Heart right ventricle (tissue), 16 donors: Measurements from ENCODE around the gene IFT52. TPM values are rescaled to one million over a fixed set of nuclear protein-coding genes. Genes with fewer than 3 reads are reported as not detected.

Experiments
- ATAC-seq, 8 donors: fragments of 200-7000 bp; cut with Tn5 transposase; one replicate each; pipeline ENCODE4 v1.9.1; 2020; ENCODE audit warnings: mild to moderate bottlenecking in 8 of 8, moderate library complexity in 8 of 8, moderate number of reproducible peaks in 1 of 8
- DNase-seq, 2 donors: peaks; one replicate each; pipeline ENCODE4 v3.0.0-alpha.2; 2020
- H3K27ac ChIP-seq, 10 donors: fragments of 200-600 bp; sonication (generic) in 2 of 10; one replicate each; pipeline versions ENCODE4 v1.5.0 to v1.8.0; 2020 to 2022; ENCODE audit warnings: mild to moderate bottlenecking in 3 of 10
- H3K27me3 ChIP-seq, 7 donors: fragments of 200-600 bp; one replicate each; pipeline ENCODE4 v1.8.0; 2021 to 2022; ENCODE audit warnings: mild to moderate bottlenecking in 2 of 7
- H3K36me3 ChIP-seq, 9 donors: fragments of 200-600 bp; sonication (generic) in 1 of 9; one replicate each; pipeline versions ENCODE4 v1.5.0 to v1.8.0; 2020 to 2022; ENCODE audit warnings: mild to moderate bottlenecking in 2 of 9
- H3K4me1 ChIP-seq, 9 donors: fragments of 200-600 bp; sonication (generic) in 1 of 9; one replicate each; pipeline versions ENCODE4 v1.5.0 to v1.8.0; 2020 to 2022; ENCODE audit warnings: mild to moderate bottlenecking in 4 of 9
- H3K4me3 ChIP-seq, 10 donors: fragments of 200-600 bp; sonication (generic) in 2 of 10; one replicate each; pipeline versions ENCODE4 v1.5.0 to v1.8.0; 2020 to 2022; ENCODE audit warnings: mild to moderate bottlenecking in 7 of 10, moderate library complexity in 2 of 10
- H3K9me3 ChIP-seq, 11 donors: fragments of 200-600 bp in 10 of 11; sonication (generic) in 2 of 11; one replicate each; pipeline versions ENCODE4 v1.5.0 to v1.8.0; 2013 to 2022; ENCODE audit warnings: mild to moderate bottlenecking in 2 of 11, control low read depth in 1 of 11, moderate library complexity in 1 of 11
- CTCF ChIP-seq, 9 donors: fragments of 200-600 bp; sonication (generic) in 2 of 9; IDR thresholded peaks; one replicate each; pipeline versions ENCODE4 v1.5.0 to v1.8.0; 2021 to 2022; ENCODE audit warnings: antibody characterized with exemption in 9 of 9, mild to moderate bottlenecking in 5 of 9, moderate library complexity in 1 of 9
- WGBS, 2 donors: extraction: QIAGEN DNeasy Blood & Tissue Kit; methylation state at CpG; one replicate each; pipeline ENCODE4 v1.1.7; 2013; ENCODE audit warnings: inconsistent platforms in 1 of 2; 5-methylcytosine and 5-hydroxymethylcytosine counted together
- intact Hi-C, 10 donors: fragments of 100-400 bp; cut with DNase I; formaldehyde crosslinking; loops; one replicate each; pipeline versions ENCODE4 v1.11.1 to v1.14.2; 2022
- polyA plus RNA-seq, 2 donors: library from polyadenylated mRNA; stranded (reverse); fragments of 200-250 nt; gene quantifications; one replicate each; pipeline ENCODE4 v1.2.3, GENCODE V29; 2013
- total RNA-seq, 10 donors: library from RNA; stranded (reverse); fragmentation: NEBNext Ultra II Directional in 3 of 10; extraction: Animal tissue kit (Norgen Biotek cat#: 25700) in 3 of 10; gene quantifications; one replicate each; pipeline versions ENCODE4 v1.2.1 to v1.2.4, GENCODE V29; 2021 to 2023
- donor health status: Arrhythmogenic right ventricular cardiomyopathy.
- donor health status: ischemic (EF 13 %, LVEDD 7.1; RV severe dilation, severe dysfunction).
- donor health status: healthy with polysubstance abuse.
- donor health status: DM: no; HTN: yes; CAD: no.
- donor health status: DM: no; HTN: no; CAD: no.
- donor health status: ischemic (EF 25% LVEDD 6.9; RV normal size, moderate dysfunction).
- donor health status: ischemic (EF 25% LVEDD 5.7; RV mildly dilated, moderate dysfunction).
- donor health status: healthy.
- donor health status: DM: yes; HTN: yes; CAD: no.
- donor health status: Ischemic cardiomyopathy.
- donor health status: ischemic (EF 35%, LVEDD 5.7; RV mildly dilated, moderate dysfunction).
- donor health status: nonischemic (EF 11% LVEDD 7.7; RV severe dilation, severe dysfunction).
- donor health status: DM: yes; HTN: yes; CAD: no.
- donor health status: PGD.
- donor health status: ischemic (EF 29% LVEDD 5.4; RV normal size, mild dysfunction).
- donor health status: nonischemic (EF 23%, LVEDD 6.1; RV moderate dilation, normal function).

The IFT52 gene
- total and polyA plus RNA-seq, 12 donors = 5.2 to 8.9 (median 7.0) TPM

- 86 to 95% methylated on average over 3 of the region's 3 CpGs for WGBS, 2 donors
- H3K9me3 ChIP-seq = no peaks in the 10 kb centered on the region
- intact Hi-C loops = no loop called here
- ATAC-seq (no peak), DNase-seq (no peak)
- H3K27me3 ChIP-seq = no peaks in the 10 kb centered on the region
- H3K4me3 ChIP-seq = no peak overlapping the region
- no peaks in the 10 kb centered on the region for H3K4me1 ChIP-seq
- TF ChIP-seq CTCF (IDR thresholded peaks at IDR 0.05) = no peak
- H3K27ac ChIP-seq = no peak overlapping the region
- no peaks in the 10 kb centered on the region for H3K36me3 ChIP-seq
Measured at GRCh38 chr20:43571310-43571709, 19.4 kb upstream of the IFT52 start.

- intact Hi-C loops = no loop called here
- no peaks in the 10 kb centered on the region for H3K27me3 ChIP-seq
- H3K27ac ChIP-seq = no peak overlapping the region
- no peaks in the 10 kb centered on the region for H3K4me1 ChIP-seq
- no peaks in the 10 kb centered on the region for H3K36me3 ChIP-seq
- TF ChIP-seq CTCF (IDR thresholded peaks at IDR 0.05) = no peak
- ATAC-seq (no peak), DNase-seq (no peak)
- 89 to 91% methylated on average over 6 of the region's 6 CpGs for WGBS, 2 donors
- H3K9me3 ChIP-seq = no peaks in the 10 kb centered on the region
- no peak overlapping the region for H3K4me3 ChIP-seq
Measured at GRCh38 chr20:43571771-43572170, 19.0 kb upstream of the IFT52 start.

- intact Hi-C loops = no loop called here
- DNase-seq (no peak), ATAC-seq (no peak)
- Histone ChIP-seq H3K9me3 (no peaks in the 10 kb centered on the region), H3K27me3 (no peaks in the 10 kb centered on the region), H3K27ac (no peak overlapping the region), H3K36me3 (no peaks in the 10 kb centered on the region), H3K4me3 (no peak overlapping the region), H3K4me1 (no peaks in the 10 kb centered on the region)
- no peak for TF ChIP-seq CTCF (IDR thresholded peaks at IDR 0.05)
- 93 to 94% methylated on average over 8 of the region's 8 CpGs for whole genome bisulfite sequencing, 2 donors
Measured at GRCh38 chr20:43572891-43573290, 17.8 kb upstream of the IFT52 start.

DNA sequence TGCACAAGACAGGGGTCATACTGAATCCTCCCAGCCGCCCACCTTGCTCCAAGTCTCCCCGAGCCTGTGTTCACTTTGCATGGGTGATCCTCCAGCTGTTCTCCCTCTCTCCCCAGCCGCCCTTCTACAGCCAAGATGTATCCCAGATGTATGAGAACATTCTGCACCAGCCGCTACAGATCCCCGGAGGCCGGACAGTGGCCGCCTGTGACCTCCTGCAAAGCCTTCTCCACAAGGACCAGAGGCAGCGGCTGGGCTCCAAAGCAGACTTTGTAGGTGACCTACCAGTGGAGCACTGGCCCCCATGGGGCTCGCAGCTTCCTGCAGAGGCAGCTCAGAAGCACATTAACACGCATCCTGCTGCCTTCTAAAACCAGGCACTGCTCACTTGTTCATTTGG is 14.6 kb upstream of the IFT52 start:
- no peaks in the 10 kb centered on the region for H3K36me3 ChIP-seq
- no peaks in the 10 kb centered on the region for H3K9me3 ChIP-seq
- WGBS, 2 donors = 68 to 73% methylated on average over 10 of the region's 10 CpGs
- H3K4me1 ChIP-seq = peaks cover 0 to 3% (median 0%) of the 10 kb centered on the region in 9 donors
- intact Hi-C loops = no loop called here
- H3K27ac ChIP-seq = no peak overlapping the region
- no peak overlapping the region for H3K4me3 ChIP-seq
- DNase-seq = peak; percentile 17 to 64
- ATAC-seq = peak in 6 of 8 donors; percentile 21 to 63 (median 56)
- TF ChIP-seq CTCF (IDR thresholded peaks at IDR 0.05) = no peak
- no peaks in the 10 kb centered on the region for H3K27me3 ChIP-seq
